22Rv1 (cell line): ENCODE data around the gene PTPRA.

Experiments
- ZFX ChIP-seq: fragments of 450-650 bp; IDR thresholded peaks from 2 replicates; pipeline ENCODE4 v1.6.1; 2017; ENCODE audit warnings: antibody characterized with exemption, borderline replicate concordance
- TF ChIP-seq, protein P1 (sequence below): fragments of 450-650 bp; IDR thresholded peaks from 2 replicates; pipeline ENCODE4 v1.5.1; 2017; ENCODE audit warnings: mild to moderate bottlenecking

DNA sequence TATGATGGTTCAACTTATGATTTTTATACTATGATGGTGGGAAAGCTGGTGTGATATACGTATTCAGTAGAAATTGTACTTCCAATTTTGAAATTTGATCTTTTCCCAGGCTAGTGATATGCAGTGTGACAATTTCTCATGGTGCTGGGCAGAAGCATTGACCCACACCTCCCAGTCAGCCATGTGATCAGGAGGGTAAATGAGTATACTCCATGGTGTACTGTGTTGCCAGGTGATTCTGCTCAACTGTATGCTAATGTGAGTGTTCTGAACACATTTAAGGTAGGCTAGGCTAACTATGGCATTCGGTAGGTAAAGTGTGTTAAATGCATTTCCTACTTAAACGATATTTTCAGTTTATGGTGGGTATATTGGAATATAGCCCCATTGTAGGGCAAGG, 19.1 kb downstream of the PTPRA start:
- TF ChIP-seq, protein P1, sequence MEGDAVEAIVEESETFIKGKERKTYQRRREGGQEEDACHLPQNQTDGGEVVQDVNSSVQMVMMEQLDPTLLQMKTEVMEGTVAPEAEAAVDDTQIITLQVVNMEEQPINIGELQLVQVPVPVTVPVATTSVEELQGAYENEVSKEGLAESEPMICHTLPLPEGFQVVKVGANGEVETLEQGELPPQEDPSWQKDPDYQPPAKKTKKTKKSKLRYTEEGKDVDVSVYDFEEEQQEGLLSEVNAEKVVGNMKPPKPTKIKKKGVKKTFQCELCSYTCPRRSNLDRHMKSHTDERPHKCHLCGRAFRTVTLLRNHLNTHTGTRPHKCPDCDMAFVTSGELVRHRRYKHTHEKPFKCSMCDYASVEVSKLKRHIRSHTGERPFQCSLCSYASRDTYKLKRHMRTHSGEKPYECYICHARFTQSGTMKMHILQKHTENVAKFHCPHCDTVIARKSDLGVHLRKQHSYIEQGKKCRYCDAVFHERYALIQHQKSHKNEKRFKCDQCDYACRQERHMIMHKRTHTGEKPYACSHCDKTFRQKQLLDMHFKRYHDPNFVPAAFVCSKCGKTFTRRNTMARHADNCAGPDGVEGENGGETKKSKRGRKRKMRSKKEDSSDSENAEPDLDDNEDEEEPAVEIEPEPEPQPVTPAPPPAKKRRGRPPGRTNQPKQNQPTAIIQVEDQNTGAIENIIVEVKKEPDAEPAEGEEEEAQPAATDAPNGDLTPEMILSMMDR, result no peak
- no peak for TF ChIP-seq ZFX
